ENCODE results near the gene SERINC3.
"Not testable (repeated sequence)": the region's sequence is repeated elsewhere in the genome, so short reads cannot be mapped to it uniquely, and the experiment has no call there.

The SERINC3 gene

GRCh38 chr20:44489931-44490330 lies 31.9 kb downstream of the SERINC3 start:
- DNase-seq, result no peak

GRCh38 chr20:44489223-44489622 lies 32.6 kb downstream of the SERINC3 start:
- DNase-seq, result no peak

- no peak for DNase-seq
Observed at GRCh38 chr20:44488551-44488950, 33.3 kb downstream of the SERINC3 start.

GRCh38 chr20:44485830-44486198 lies 36.1 kb downstream of the SERINC3 start:
- no peak for DNase-seq

GRCh38 chr20:44485078-44485829 lies 36.6 kb downstream of the SERINC3 start:
- DNase-seq, result no peak

- DNase-seq, result no peak
Observed at GRCh38 chr20:44483112-44483511, 38.8 kb downstream of the SERINC3 start.

- no peak for DNase-seq
Observed at GRCh38 chr20:44481719-44482416, 40.0 kb downstream of the SERINC3 start.

- no peak for DNase-seq
Observed at GRCh38 chr20:44480097-44480496, 41.8 kb downstream of the SERINC3 start.

- DNase-seq, result no peak
Observed at GRCh38 chr20:44479643-44480042, 42.2 kb downstream of the SERINC3 start.

- no peak for DNase-seq
Observed at GRCh38 chr20:44478206-44478605, 43.7 kb downstream of the SERINC3 start.

GRCh38 chr20:44477151-44477550 lies 44.7 kb downstream of the SERINC3 start:
- DNase-seq, result no peak

- peak; percentile 88 to 90 for DNase-seq
Observed at GRCh38 chr20:44475694-44476560, 45.9 kb downstream of the SERINC3 start, which contains the start of gene TTPAL. TSS of gene TTPAL (plus strand) at chr20:44475874. CDS start at chr20:44480000, 4,126 bp downstream.

- no peak for DNase-seq
Observed at GRCh38 chr20:44475372-44475693, 46.5 kb downstream of the SERINC3 start.

- not testable (repeated sequence) for DNase-seq
Observed at GRCh38 chr20:44472283-44472682, 49.6 kb downstream of the SERINC3 start.

- no peak for DNase-seq
Observed at GRCh38 chr20:44471481-44471882, 50.4 kb downstream of the SERINC3 start.

GRCh38 chr20:44470327-44470726 lies 51.5 kb downstream of the SERINC3 start:
- DNase-seq, result no peak

GRCh38 chr20:44468044-44468782 lies 53.7 kb downstream of the SERINC3 start:
- DNase-seq, result no peak

- DNase-seq, result no peak
Observed at GRCh38 chr20:44467289-44467883, 54.5 kb downstream of the SERINC3 start.

GRCh38 chr20:44465001-44465560 lies 56.8 kb downstream of the SERINC3 start:
- DNase-seq, result no peak

- DNase-seq, result no peak
Observed at GRCh38 chr20:44464514-44464913, 57.4 kb downstream of the SERINC3 start.

- DNase-seq, result no peak
Observed at GRCh38 chr20:44463466-44463865, 58.4 kb downstream of the SERINC3 start.

GRCh38 chr20:44461803-44462174 lies 60.1 kb downstream of the SERINC3 start:
- DNase-seq, result no peak

Data from activated CD4-positive, alpha-beta T cell treated with anti-CD3 and anti-CD28 coated beads for 4 hours (primary cell).